SK-N-MC (cell line): ENCODE results near the gene HMCN1.

Experiments
- EZH2 ChIP-seq: fragments of 200-600 bp; sonication (generic); IDR thresholded peaks from one replicate; pipeline ENCODE4 v1.6.1; 2017; ENCODE audit warnings: antibody characterized with exemption
- POLR2AphosphoS5 ChIP-seq: IDR thresholded peaks from 2 replicates; pipeline ENCODE4 v1.6.1; 2012; ENCODE audit warnings: mild to moderate bottlenecking, low read depth, low read length, borderline replicate concordance

- no peak for TF ChIP-seq POLR2AphosphoS5
- no peak for TF ChIP-seq EZH2
Observed at GRCh38 chr1:185696422-185697150, 37.6 kb upstream of the HMCN1 start.
